ENCODE measurements around the gene MDK. TPM values are rescaled to one million over a fixed set of nuclear protein-coding genes. Genes with fewer than 3 reads are reported as not detected.

The MDK gene
- total RNA-seq, 1 donor from 2014 or later, result 600 TPM

DNA sequence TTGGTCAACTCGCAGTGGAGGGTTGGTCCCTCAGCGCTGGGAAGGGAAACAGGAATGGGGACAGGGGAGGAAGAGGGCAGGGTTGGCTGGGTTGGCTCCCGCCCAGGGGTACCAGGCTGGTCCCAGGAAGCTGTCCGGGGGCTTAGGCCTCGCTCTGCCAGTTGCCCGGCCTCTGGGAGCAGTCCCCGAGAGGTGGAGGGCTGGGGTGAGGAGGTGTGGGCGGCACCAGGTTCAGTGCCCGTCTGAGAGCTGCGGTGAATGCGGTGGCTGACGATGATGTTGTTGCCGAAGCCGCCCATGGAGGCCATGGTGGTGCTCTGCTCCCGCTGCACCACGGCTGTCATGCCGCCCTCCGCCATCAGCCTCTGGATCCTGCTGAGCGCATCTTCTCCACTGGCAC lies 16.1 kb downstream of the MDK start:
- H3K4me1 Mint-ChIP-seq, result peaks cover 9% of the 10 kb centered on the region

DNA sequence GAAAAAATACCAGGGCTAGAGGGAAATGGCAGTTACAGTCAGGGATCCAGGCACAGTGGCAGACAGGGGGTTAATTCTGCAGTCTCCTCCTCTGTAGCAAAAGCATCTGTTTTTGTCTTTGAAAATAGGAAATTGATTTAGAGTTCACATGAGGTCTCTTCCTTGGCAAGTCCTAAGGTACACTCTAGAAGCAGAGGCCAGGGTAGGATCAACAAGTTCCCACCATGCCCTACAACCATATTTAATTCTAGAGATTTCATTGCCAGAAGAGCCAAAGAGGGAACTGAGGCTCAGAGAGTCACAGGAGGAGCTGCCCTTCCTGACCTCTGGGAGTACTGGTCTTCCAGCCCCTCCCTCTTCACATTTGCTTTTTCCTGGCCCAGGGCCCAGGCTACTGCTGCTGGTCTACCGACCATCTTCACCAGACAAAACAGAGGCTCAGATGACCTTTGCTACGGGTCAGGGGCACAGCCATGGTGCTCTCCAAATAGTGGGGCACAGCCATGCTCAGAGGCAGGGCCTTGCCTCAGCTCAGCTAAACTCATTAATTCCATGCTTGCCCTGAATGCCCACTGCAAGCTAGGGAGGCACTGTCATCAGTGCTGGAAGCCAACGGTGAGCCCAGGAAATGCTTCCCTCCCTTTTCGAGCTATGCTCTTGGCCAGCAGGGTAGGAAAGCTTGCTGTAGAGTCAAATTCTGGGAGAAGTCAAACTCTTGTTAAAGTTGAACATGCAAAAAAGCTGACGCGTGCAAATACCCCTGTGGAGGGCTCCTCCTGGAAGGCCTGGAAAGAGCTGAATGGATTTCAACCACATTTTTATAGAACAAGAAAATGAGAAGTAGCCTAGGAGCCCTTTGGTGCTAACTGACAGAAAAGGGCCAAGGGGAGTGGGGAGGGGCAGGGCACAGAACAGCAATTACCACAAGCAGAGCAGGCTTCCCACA lies 21.8 kb downstream of the MDK start:
- DNase-seq (ENCODE audit: low spot score), result peak; percentile 1

More for the DNA sequence above, 16.1 kb downstream of the MDK start:
- Histone ChIP-seq H3K79me2 (ENCODE audit: low read depth) (no peaks in the 10 kb centered on the region), H3K4me2 (no peak overlapping the region), H3K4me1 (no peaks in the 10 kb centered on the region), H4K20me1 (ENCODE audit: low read depth) (peaks cover 22% of the 10 kb centered on the region), H2AFZ (replicated peaks) (no peak overlapping the region), H3K27me3 (peaks cover 18% of the 10 kb centered on the region), H3F3A (ENCODE audit: low read depth) (peaks cover 3% of the 10 kb centered on the region), H3K9me3 (ENCODE audit: low read depth) (no peaks in the 10 kb centered on the region), H3K9ac (no peak overlapping the region), H3K27ac (no peak overlapping the region), H3K4me3 (no peak overlapping the region), H3K36me3 (no peaks in the 10 kb centered on the region)
- Mint-ChIP-seq H3K27ac (no peak overlapping the region), H3K9me3 (no peaks in the 10 kb centered on the region), H3K27me3 (ENCODE audit: insufficient read depth, low read depth) (peaks cover 10% of the 10 kb centered on the region), H3K36me3 (peaks cover 11% of the 10 kb centered on the region), H3K4me3 (peak overlapping the region; percentile 33)
- DNase-seq (ENCODE audit: low spot score), result no peak
- TF ChIP-seq, protein P1, sequence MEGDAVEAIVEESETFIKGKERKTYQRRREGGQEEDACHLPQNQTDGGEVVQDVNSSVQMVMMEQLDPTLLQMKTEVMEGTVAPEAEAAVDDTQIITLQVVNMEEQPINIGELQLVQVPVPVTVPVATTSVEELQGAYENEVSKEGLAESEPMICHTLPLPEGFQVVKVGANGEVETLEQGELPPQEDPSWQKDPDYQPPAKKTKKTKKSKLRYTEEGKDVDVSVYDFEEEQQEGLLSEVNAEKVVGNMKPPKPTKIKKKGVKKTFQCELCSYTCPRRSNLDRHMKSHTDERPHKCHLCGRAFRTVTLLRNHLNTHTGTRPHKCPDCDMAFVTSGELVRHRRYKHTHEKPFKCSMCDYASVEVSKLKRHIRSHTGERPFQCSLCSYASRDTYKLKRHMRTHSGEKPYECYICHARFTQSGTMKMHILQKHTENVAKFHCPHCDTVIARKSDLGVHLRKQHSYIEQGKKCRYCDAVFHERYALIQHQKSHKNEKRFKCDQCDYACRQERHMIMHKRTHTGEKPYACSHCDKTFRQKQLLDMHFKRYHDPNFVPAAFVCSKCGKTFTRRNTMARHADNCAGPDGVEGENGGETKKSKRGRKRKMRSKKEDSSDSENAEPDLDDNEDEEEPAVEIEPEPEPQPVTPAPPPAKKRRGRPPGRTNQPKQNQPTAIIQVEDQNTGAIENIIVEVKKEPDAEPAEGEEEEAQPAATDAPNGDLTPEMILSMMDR (IDR thresholded peaks at IDR 0.05), result no peak
- TF ChIP-seq EZH2 (IDR thresholded peaks at IDR 0.05), result no peak
- TF ChIP-seq EZH2phosphoT487 (IDR thresholded peaks at IDR 0.05), result no peak

DNA sequence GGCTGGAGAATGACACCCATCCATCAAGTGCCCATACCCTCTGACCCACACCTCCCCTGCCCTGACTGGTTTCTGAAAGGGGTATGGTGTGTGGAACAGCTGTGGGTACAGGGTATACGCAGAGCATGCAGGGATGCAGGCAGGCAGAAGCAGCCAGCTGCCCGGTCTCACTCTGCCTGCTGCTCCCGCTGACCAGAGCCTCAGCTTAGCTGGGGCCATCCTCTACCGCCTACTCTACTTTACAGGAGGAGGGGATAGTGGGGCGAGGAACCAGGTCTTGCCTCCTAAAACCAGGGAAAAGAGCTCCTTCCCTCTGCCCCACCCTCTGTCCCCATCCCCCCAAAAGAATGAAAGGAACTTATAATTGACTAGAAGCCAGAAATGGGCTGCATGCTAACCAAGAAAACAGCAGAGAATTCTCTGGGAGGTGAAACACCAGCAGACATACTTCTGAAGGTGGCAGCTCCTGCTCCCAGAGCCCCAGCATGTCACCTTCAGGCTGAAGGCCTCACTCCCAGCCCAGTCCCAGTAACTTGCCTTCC lies 23.1 kb downstream of the MDK start:
- no peaks in the 10 kb centered on the region for H3K36me3 ChIP-seq
- TF ChIP-seq, protein P1 (IDR thresholded peaks at IDR 0.05), result no peak
- H3K4me1 ChIP-seq, result no peaks in the 10 kb centered on the region
- H3K27me3 ChIP-seq, result no peaks in the 10 kb centered on the region
- H3K4me1 Mint-ChIP-seq, result peaks cover 7% of the 10 kb centered on the region
- no peak overlapping the region for H2AFZ ChIP-seq (replicated peaks)
- no peaks in the 10 kb centered on the region for H3F3A ChIP-seq (ENCODE audit: low read depth)
- H3K36me3 Mint-ChIP-seq, result peaks cover 21% of the 10 kb centered on the region
- H3K9me3 ChIP-seq (ENCODE audit: low read depth), result no peaks in the 10 kb centered on the region
- no peaks in the 10 kb centered on the region for H3K79me2 ChIP-seq (ENCODE audit: low read depth)
- no peaks in the 10 kb centered on the region for H3K9me3 Mint-ChIP-seq
- H3K9ac ChIP-seq, result no peak overlapping the region
- no peak overlapping the region for H3K27ac ChIP-seq
- H3K27ac Mint-ChIP-seq, result no peak overlapping the region
- no peaks in the 10 kb centered on the region for H4K20me1 ChIP-seq (ENCODE audit: low read depth)
- DNase-seq (ENCODE audit: low spot score), result no peak
- H3K4me2 ChIP-seq, result no peak overlapping the region
- peaks cover 8% of the 10 kb centered on the region for H3K27me3 Mint-ChIP-seq (ENCODE audit: insufficient read depth, low read depth)
- no peak overlapping the region for H3K4me3 Mint-ChIP-seq
- no peak overlapping the region for H3K4me3 ChIP-seq

More for the DNA sequence above, 21.8 kb downstream of the MDK start:
- H3K4me1 Mint-ChIP-seq, result peaks cover 7% of the 10 kb centered on the region
- Histone ChIP-seq H3K27ac (no peak overlapping the region), H3K36me3 (no peaks in the 10 kb centered on the region), H3K79me2 (ENCODE audit: low read depth) (no peaks in the 10 kb centered on the region), H3K4me2 (no peak overlapping the region), H3K9ac (no peak overlapping the region), H3K4me3 (no peak overlapping the region), H4K20me1 (ENCODE audit: low read depth) (no peaks in the 10 kb centered on the region), H2AFZ (replicated peaks) (no peak overlapping the region), H3K9me3 (ENCODE audit: low read depth) (no peaks in the 10 kb centered on the region), H3K27me3 (no peaks in the 10 kb centered on the region), H3K4me1 (no peaks in the 10 kb centered on the region), H3F3A (ENCODE audit: low read depth) (no peaks in the 10 kb centered on the region)
- H3K27me3 Mint-ChIP-seq (ENCODE audit: insufficient read depth, low read depth), result peaks cover 8% of the 10 kb centered on the region
- H3K9me3 Mint-ChIP-seq, result no peaks in the 10 kb centered on the region
- TF ChIP-seq EZH2phosphoT487 (IDR thresholded peaks at IDR 0.05) (no peak), EZH2 (IDR thresholded peaks at IDR 0.05) (no peak)
- TF ChIP-seq, protein P1 (IDR thresholded peaks at IDR 0.05), result no peak
- H3K4me3 Mint-ChIP-seq, result no peak overlapping the region
- H3K36me3 Mint-ChIP-seq, result peaks cover 21% of the 10 kb centered on the region
- no peak overlapping the region for H3K27ac Mint-ChIP-seq
